Motor neuron (in vitro differentiated cells): ENCODE data around the gene TTC21B. TPM values are rescaled to one million over a fixed set of nuclear protein-coding genes. Genes with fewer than 3 reads are reported as not detected.
A peak's percentile ranks its signal among the peaks of the same experiment; 100 is the strongest.

Source experiments
- ATAC-seq, 8 experiments: fragments of 200-7000 bp; cut with Tn5 transposase; replicated peaks in 6 of 8; 2 replicates each; pipeline ENCODE4 v1.8.0; 2021; ENCODE audit warnings: mild to moderate bottlenecking in 8 of 8, moderate library complexity in 8 of 8
- H3K27ac ChIP-seq, 2 donors: fragments of 250-450 bp; sonication (Bioruptor Pico); 2 replicates each; pipeline ENCODE4 v1.9.0; 2021; ENCODE audit warnings: antibody characterized with exemption in 2 of 2, mild to moderate bottlenecking in 2 of 2, moderate library complexity in 1 of 2
- H3K4me1 ChIP-seq, 2 donors: fragments of 250-450 bp; sonication (Bioruptor Pico); replicated peaks in 1 of 2; 2 replicates each; pipeline ENCODE4 v1.6.1; 2021; ENCODE audit warnings: antibody characterized with exemption in 2 of 2, mild to moderate bottlenecking in 2 of 2, moderate library complexity in 1 of 2
- H3K4me3 ChIP-seq, 5 donors: fragments of 250-450 bp; sonication (Bioruptor Pico); 2 replicates each; pipeline ENCODE4 v1.9.0; 2021; ENCODE audit warnings: antibody characterized with exemption in 5 of 5, mild to moderate bottlenecking in 5 of 5, moderate library complexity in 4 of 5
- WGBS, 10 experiments: fragments of 450-650 bp; shearing (Covaris generic); methylation state at CpG; one replicate each; pipeline ENCODE4 v1.0.0; 2022; 5-methylcytosine and 5-hydroxymethylcytosine counted together
- in situ Hi-C, 9 experiments: fragments of 400-800 bp; cut with MboI; loops; one replicate each; pipeline ENCODE4 v1.15.0; 2021; ENCODE audit warnings: low sequenced_read_pairs in 9 of 9, low pct_unique_long_range_greater_than_20kb in 2 of 9; ENCODE audit not compliant: unreplicated experiment in 9 of 9
- total RNA-seq, 8 experiments: library from RNA; unstranded; fragments of 300-600 nt; gene quantifications; 2 replicates each; pipeline versions ENCODE4 v1.2.3 to v1.2.4, GENCODE V29; 2022

The TTC21B gene
- total RNA-seq, 8 experiments from 2014 or later = 17.3 to 65.3 (median 25.6) TPM

DNA sequence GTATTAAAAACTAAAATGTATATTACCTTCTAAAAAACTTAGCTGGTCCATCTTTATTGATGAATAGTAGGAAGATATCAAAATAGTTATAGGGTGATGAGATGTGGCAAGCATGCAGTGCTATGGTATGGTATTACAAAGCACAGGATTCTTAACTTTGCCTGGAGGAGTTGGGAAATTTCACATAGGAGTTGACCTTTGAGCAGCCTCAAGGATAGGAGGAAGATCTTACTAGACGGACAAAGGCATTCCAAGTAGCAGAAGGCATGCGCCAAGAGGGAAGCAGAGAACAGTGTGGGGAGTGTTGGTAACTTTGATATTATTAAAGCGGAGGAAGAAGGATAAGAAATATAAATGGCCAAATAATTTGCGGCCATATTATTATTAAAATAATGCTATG, 60.0 kb downstream of the TTC21B start:
- 70 to 100% (median 93%) methylated on average over 1 to 4 of the region's 4 CpGs; no CpG with 5 or more reads in 1 of the 10 experiments for WGBS, 10 experiments
- ATAC-seq = no peak
- Histone ChIP-seq H3K4me1 (peaks cover 5% of the 10 kb centered on the region in 2 donors), H3K4me3 (no peak overlapping the region), H3K27ac (no peak overlapping the region)
- in situ Hi-C loops = no loop called here

DNA sequence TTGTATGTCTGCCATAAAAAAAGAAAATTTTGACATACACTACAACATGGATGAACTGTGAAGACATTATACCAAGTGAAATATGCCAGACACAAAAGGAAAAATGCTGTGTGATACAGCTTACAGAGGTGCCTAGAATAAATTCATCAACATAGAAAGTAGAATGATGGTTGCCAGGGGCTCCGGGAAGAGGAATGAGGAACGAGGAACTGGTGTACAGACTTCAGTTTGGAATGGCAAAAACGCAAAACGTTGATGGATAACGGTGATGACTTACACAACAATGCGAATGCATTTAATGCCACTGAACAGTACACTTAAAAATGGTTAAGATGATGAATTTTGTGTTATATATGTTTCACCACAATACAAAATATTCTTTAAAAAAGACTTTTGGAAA, 61.0 kb downstream of the TTC21B start:
- in situ Hi-C loops = no loop called here
- H3K4me3 ChIP-seq = no peak overlapping the region
- peak in 3 of 8 experiments; percentile 13 to 85 (median 45) for ATAC-seq
- H3K27ac ChIP-seq = no peak overlapping the region
- peaks cover 5 to 9% of the 10 kb centered on the region in 2 donors for H3K4me1 ChIP-seq
- WGBS, 10 experiments = 75 to 98% (median 93%) methylated on average over 2 to 6 of the region's 6 CpGs

GRCh38 chr2:165891943-165892342, 61.6 kb downstream of the TTC21B start:
- no peak overlapping the region for H3K4me3 ChIP-seq
- peaks cover 6 to 13% of the 10 kb centered on the region in 2 donors for H3K4me1 ChIP-seq
- no peak for ATAC-seq
- in situ Hi-C loops = no loop called here
- no peak overlapping the region for H3K27ac ChIP-seq
- 32 to 100% (median 93%) methylated on average over 1 to 2 of the region's 2 CpGs; no CpG with 5 or more reads in 1 of the 10 experiments for whole genome bisulfite sequencing, 10 experiments

- H3K4me1 ChIP-seq = peaks cover 12 to 17% of the 10 kb centered on the region in 2 donors
- WGBS, 10 experiments = 100% methylated on average over 1 of the region's 1 CpG; no CpG with 5 or more reads in 7 of the 10 experiments
- ATAC-seq = no peak
- in situ Hi-C loops = no loop called here
- H3K4me3 ChIP-seq = no peak overlapping the region
- no peak overlapping the region for H3K27ac ChIP-seq
Observed at GRCh38 chr2:165891345-165891744, 62.2 kb downstream of the TTC21B start.

DNA sequence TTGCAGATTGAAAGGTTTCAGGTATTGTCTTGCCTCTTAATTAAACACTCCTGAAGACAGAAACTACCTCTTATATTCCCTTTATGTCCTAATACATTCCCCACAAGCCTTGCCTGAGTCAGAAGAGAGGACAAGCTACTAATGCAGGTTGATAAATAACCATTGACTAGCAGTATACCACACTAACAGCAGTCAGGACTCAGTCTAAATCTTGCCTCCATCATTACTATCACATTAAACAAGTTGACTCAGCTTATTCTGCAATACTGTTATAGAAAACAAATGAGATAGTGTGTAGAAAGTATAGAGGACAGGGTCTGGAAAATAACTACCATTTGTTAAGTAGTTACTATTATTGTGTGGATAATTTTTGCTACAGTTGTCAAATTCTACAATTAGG, 63.8 kb downstream of the TTC21B start:
- in situ Hi-C loops = no loop called here
- H3K4me1 ChIP-seq = peaks cover 17% of the 10 kb centered on the region in 2 donors
- H3K27ac ChIP-seq = no peak overlapping the region
- no peak overlapping the region for H3K4me3 ChIP-seq
- peak in 3 of 8 experiments; percentile 38 to 65 (median 64) for ATAC-seq

DNA sequence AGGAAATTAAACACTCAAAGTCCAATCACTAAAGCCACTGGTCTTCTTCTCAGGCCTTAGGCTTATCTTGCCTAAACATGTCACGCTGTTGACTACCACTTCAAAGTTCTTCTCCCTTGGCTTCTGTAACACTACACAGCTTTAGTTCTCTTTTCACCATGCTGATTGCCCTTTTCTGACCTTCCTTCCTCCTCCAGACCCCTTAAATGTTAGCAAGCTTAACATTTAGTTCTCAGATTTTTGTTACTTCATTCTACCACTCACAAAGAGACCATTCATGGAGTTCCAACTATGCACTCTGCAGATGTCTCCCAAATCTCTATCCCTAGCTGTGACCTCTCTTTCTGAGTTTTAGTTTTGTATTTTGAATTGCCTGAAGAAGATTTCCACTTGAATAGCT, 64.4 kb downstream of the TTC21B start:
- no peak for ATAC-seq
- H3K4me1 ChIP-seq = peaks cover 17% of the 10 kb centered on the region in 2 donors
- H3K4me3 ChIP-seq = no peak overlapping the region
- WGBS, 10 experiments = 36 to 100% (median 100%) methylated on average over 1 of the region's 1 CpG; no CpG with 5 or more reads in 3 of the 10 experiments
- H3K27ac ChIP-seq = no peak overlapping the region
- in situ Hi-C loops = no loop called here

DNA sequence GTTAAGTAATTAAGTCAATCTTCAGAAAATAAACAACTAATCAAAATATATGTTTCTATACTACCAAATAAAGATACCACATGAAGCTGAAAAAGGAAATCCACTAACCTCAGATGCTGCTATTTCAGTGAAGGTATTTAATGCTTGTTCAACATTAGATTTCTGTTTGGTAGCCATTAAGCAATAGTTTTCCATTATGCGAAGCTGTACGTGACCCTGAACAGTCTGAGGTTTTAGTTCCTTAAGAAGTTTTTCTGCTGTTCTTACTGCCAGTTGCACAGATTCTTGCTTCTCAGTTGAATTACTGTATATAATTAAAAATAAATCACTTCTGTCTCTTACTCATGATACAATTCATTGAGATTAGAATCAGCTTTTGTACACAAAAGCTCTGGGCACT, 65.4 kb downstream of the TTC21B start:
- H3K27ac ChIP-seq = no peak overlapping the region
- ATAC-seq = peak in 2 of 8 experiments; percentile 6 to 21
- WGBS, 10 experiments = 74 to 100% (median 91%) methylated on average over 2 of the region's 2 CpGs; no CpG with 5 or more reads in 4 of the 10 experiments
- in situ Hi-C loops = no loop called here
- H3K4me3 ChIP-seq = no peak overlapping the region
- peaks cover 17% of the 10 kb centered on the region in 2 donors for H3K4me1 ChIP-seq

GRCh38 chr2:165886487-165887146, 67.0 kb downstream of the TTC21B start:
- no peak overlapping the region for H3K4me3 ChIP-seq
- peak overlapping the region in 1 of 2 donors; percentile 27 for H3K27ac ChIP-seq
- WGBS, 10 experiments = 29 to 100% (median 79%) methylated on average over 1 to 3 of the region's 3 CpGs; no CpG with 5 or more reads in 1 of the 10 experiments
- H3K4me1 ChIP-seq = peaks cover 12 to 17% of the 10 kb centered on the region in 2 donors
- in situ Hi-C loops = no loop called here
- peak in 6 of 8 experiments; percentile 23 to 79 (median 46) for ATAC-seq

GRCh38 chr2:165877565-165878550, 75.7 kb downstream of the TTC21B start:
- ATAC-seq = no peak
- Histone ChIP-seq H3K4me1 (no peaks in the 10 kb centered on the region), H3K4me3 (no peak overlapping the region), H3K27ac (no peak overlapping the region)
- in situ Hi-C loops = no loop called here
- WGBS, 10 experiments = 81 to 100% (median 92%) methylated on average over 2 to 5 of the region's 6 CpGs; no CpG with 5 or more reads in 1 of the 10 experiments

- no peak overlapping the region for H3K4me3 ChIP-seq
- ATAC-seq = no peak
- in situ Hi-C loops = no loop called here
- no peaks in the 10 kb centered on the region for H3K4me1 ChIP-seq
- no peak overlapping the region for H3K27ac ChIP-seq
- 0 to 100% (median 50%) methylated on average over 1 of the region's 1 CpG; no CpG with 5 or more reads in 1 of the 10 experiments for WGBS, 10 experiments
Observed at GRCh38 chr2:165876712-165877111, 76.9 kb downstream of the TTC21B start.

DNA sequence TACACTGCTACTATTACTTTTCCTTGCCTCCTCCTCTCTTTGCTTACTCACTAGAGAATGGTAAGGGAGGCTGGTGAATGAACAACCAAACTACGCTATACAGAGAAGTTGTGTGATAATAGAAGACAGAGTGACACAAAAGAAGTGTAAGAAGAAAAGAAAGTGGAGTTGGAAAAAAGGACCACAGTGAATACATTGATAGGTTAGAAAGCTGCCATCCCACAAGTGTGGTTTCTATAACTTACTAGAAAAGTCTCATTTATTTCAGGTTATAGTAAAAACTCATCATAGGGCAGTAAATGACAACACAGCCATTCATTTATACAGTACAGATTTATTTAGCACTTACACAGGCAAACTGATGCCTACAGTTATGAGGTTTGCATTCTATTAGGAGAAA, 77.3 kb downstream of the TTC21B start:
- in situ Hi-C loops = no loop called here
- WGBS, 10 experiments = 20 to 100% (median 40%) methylated on average over 1 of the region's 1 CpG; no CpG with 5 or more reads in 3 of the 10 experiments
- Histone ChIP-seq H3K27ac (no peak overlapping the region), H3K4me3 (no peak overlapping the region), H3K4me1 (no peaks in the 10 kb centered on the region)
- ATAC-seq = no peak

DNA sequence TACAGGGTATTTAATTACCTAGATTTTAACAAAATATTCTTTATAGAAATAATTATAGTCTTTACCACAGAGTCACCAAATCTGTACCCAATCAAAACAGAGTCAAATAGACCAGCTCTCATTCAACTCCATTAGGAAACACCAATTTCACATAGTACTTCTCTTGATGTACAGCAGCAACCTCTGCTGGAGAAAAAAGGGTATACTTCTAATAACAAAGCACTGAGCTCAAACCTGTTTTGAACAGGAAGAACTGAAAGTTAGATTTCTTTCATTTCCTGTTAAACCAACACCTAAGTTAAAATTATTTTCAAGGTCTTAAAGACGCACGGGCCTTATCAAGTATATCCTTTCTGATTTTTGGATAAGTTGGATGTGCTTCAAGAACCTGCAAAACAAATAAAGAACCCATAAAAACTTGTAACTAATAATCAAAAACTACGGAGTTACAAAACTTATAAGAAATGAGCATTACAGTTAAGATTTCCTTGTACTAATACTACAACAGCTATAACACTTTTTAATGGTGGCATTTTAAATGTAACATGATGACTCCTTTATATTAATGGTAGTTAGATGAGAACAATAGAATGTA, 79.0 kb downstream of the TTC21B start:
- Histone ChIP-seq H3K4me1 (peaks cover 7 to 12% of the 10 kb centered on the region in 2 donors), H3K4me3 (no peak overlapping the region), H3K27ac (no peak overlapping the region)
- peak; percentile 45 to 85 (median 72) for ATAC-seq
- in situ Hi-C loops = loop anchor here in 4 of 9 experiments (25.0 kb wide), 4 partner anchors 462 to 862 kb away; partner anchors contain the start of gene SCN2A (in 1 of the 4)
- 33 to 97% (median 56%) methylated on average over 1 to 3 of the region's 3 CpGs; no CpG with 5 or more reads in 1 of the 10 experiments for WGBS, 10 experiments
